Cardiac muscle cell (in vitro differentiated cells and primary cell): ENCODE measurements around the gene ANKRD33. TPM values are rescaled to one million over a fixed set of nuclear protein-coding genes. Genes with fewer than 3 reads are reported as not detected.

Experiments used
- DNase-seq, 2 donors: peaks; one replicate each; pipeline versions ENCODE4 v3.0.0 to v3.0.0-alpha.2; 2010 to 2017; ENCODE audit warnings: low read depth in 1 of 2, low spot score in 1 of 2
- H3K27ac ChIP-seq: fragments of 200-600 bp; sonication (generic); 2 replicates; pipeline ENCODE4 v1.5.1; 2016
- H3K27me3 ChIP-seq: fragments of 200-600 bp; sonication (generic); 2 replicates; pipeline ENCODE4 v1.6.0; 2016; ENCODE audit warnings: control low read depth
- H3K36me3 ChIP-seq: fragments of 200-600 bp; sonication (generic); 2 replicates; pipeline ENCODE4 v1.5.1; 2016; ENCODE audit warnings: control low read depth
- H3K4me1 ChIP-seq: fragments of 200-600 bp; sonication (generic); 2 replicates; pipeline ENCODE4 v1.8.1; 2017; ENCODE audit warnings: low read depth, mild to moderate bottlenecking, mixed run types
- H3K4me3 ChIP-seq: fragments of 200-600 bp; sonication (generic); 2 replicates; pipeline ENCODE4 v1.5.1; 2016; ENCODE audit warnings: mild to moderate bottlenecking
- H3K9me3 ChIP-seq: fragments of 200-600 bp; sonication (generic); 2 replicates; pipeline ENCODE4 v1.5.1; 2017; ENCODE audit warnings: low read depth, mild to moderate bottlenecking, control low read depth
- CTCF ChIP-seq: IDR thresholded peaks from 2 replicates; pipeline ENCODE4 v1.5.1; 2012; ENCODE audit warnings: low read depth, mild to moderate bottlenecking, low read length
- polyA plus RNA-seq: library from polyadenylated mRNA; unstranded; fragments of >200 nt; fragmentation: Nextera tagmentation; extraction: Ambion mirVana; gene quantifications from 2 replicates; pipeline ENCODE4 v1.2.1, GENCODE V29; 2016
- total RNA-seq: library from RNA; depleted of rRNA; stranded (reverse); fragments of >200 nt; gene quantifications from 2 replicates; pipeline ENCODE4 v1.2.3, GENCODE V29; 2016

Gene ANKRD33
- total and polyA plus RNA-seq, 2 experiments from 2014 or later: 0.30 TPM; not detected in 1

GRCh38 chr12:51921017-51921725 lies 33.3 kb downstream of the ANKRD33 start:
- no peaks in the 10 kb centered on the region for H3K27me3 ChIP-seq
- no peak for TF ChIP-seq CTCF
- H3K4me3 ChIP-seq: no peak overlapping the region
- DNase-seq: peak in 1 of 2 donors; percentile 78
- H3K9me3 ChIP-seq: no peaks in the 10 kb centered on the region
- no peaks in the 10 kb centered on the region for H3K36me3 ChIP-seq
- H3K27ac ChIP-seq: peak overlapping the region; percentile 84
- peaks cover 35% of the 10 kb centered on the region for H3K4me1 ChIP-seq

- TF ChIP-seq CTCF: no peak
- no peak overlapping the region for H3K4me3 ChIP-seq
- H3K36me3 ChIP-seq: no peaks in the 10 kb centered on the region
- H3K4me1 ChIP-seq: peaks cover 43% of the 10 kb centered on the region
- DNase-seq: no peak
- peak overlapping the region; percentile 84 for H3K27ac ChIP-seq
- H3K9me3 ChIP-seq: no peaks in the 10 kb centered on the region
- no peaks in the 10 kb centered on the region for H3K27me3 ChIP-seq
Observed at GRCh38 chr12:51922146-51922545, 34.2 kb downstream of the ANKRD33 start.

- Histone ChIP-seq H3K9me3 (no peaks in the 10 kb centered on the region), H3K27me3 (no peaks in the 10 kb centered on the region), H3K4me1 (peaks cover 38% of the 10 kb centered on the region), H3K4me3 (no peak overlapping the region), H3K36me3 (no peaks in the 10 kb centered on the region), H3K27ac (no peak overlapping the region)
- peak in 1 of 2 donors; percentile 87 for DNase-seq
- TF ChIP-seq CTCF: peak; percentile 18
Observed at GRCh38 chr12:51922762-51923505, 35.0 kb downstream of the ANKRD33 start.

- Histone ChIP-seq H3K27me3 (no peaks in the 10 kb centered on the region), H3K4me3 (no peak overlapping the region), H3K27ac (no peak overlapping the region), H3K4me1 (peaks cover 35% of the 10 kb centered on the region), H3K9me3 (no peaks in the 10 kb centered on the region), H3K36me3 (no peaks in the 10 kb centered on the region)
- TF ChIP-seq CTCF: peak; percentile 92
- DNase-seq: peak; percentile 52 to 56
Observed at GRCh38 chr12:51923506-51924365, 35.8 kb downstream of the ANKRD33 start.

DNA sequence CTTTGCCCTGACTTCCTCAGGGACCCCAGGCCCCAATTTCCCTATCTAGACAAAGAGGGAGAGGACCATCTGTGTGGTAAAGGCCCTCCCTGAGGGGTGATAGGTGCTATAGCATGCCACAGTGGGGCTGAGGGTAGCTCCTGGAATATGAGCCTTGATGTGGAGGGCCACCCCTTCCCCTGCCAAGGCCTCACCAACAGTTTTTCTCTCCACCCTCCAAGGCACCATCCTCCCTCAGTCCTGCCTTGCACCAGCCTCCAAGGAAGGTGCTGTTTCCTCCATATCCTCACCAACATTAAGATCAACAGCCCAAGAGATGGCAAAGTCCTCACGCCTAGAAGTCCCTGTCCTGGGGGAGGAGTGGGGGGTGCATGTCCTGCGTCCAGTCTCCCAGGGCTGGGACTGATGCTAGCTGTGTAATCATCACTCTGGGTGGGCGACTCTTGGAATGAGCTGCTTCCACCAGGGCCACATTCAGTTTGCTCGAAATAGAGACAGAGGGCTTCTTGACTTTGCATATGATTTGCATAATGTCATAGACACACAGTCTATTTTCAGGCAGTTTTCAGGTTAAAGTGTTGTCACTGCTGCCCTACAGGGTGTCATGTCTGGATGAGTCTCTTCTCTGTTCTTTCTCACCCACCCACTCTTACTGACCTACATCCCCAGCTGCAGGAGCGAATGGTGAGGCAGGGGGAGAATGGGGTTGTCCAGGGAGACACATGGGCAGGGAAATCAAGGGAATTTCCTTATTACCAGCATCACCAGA lies 36.8 kb downstream of the ANKRD33 start:
- no peak for DNase-seq
- Histone ChIP-seq H3K36me3 (no peaks in the 10 kb centered on the region), H3K27me3 (no peaks in the 10 kb centered on the region), H3K27ac (no peak overlapping the region), H3K4me1 (peaks cover 35% of the 10 kb centered on the region), H3K9me3 (no peaks in the 10 kb centered on the region), H3K4me3 (no peak overlapping the region)
- TF ChIP-seq CTCF: no peak
